OCI-LY3 (cell line): ENCODE data around the gene CSKMT.

Source experiments
- H2AFZ ChIP-seq: fragments of 200-600, 300-600 bp; shearing (Covaris generic); 2 replicates; pipeline ENCODE4 v1.6.0; 2014; ENCODE audit warnings: antibody characterized with exemption, low read depth, low read length
- H3K27ac ChIP-seq: fragments of 200-600, 300-600 bp; sonication (generic); 2 replicates; pipeline ENCODE4 v1.5.1; 2014; ENCODE audit warnings: mild to moderate bottlenecking, low read length, moderate library complexity, mixed read lengths
- H3K27me3 ChIP-seq: fragments of 200-600, 300-600 bp; sonication (generic); 2 replicates; pipeline ENCODE4 v1.6.1; 2014; ENCODE audit warnings: low read depth, low read length, mixed read lengths
- H3K36me3 ChIP-seq: fragments of 200-600, 300-600 bp; sonication (generic); replicated peaks from 2 replicates; pipeline ENCODE3; 2014; ENCODE audit warnings: low read depth, low read length, mixed read lengths
- H3K4me1 ChIP-seq: fragments of 300-600, 200-600 bp; sonication (generic); 2 replicates; pipeline ENCODE4 v1.6.1; 2014; ENCODE audit warnings: low read length, mixed read lengths
- H3K4me2 ChIP-seq: fragments of 200-600, 300-600 bp; sonication (generic); 2 replicates; pipeline ENCODE4 v1.6.1; 2014; ENCODE audit warnings: low read length, mixed read lengths
- H3K4me3 ChIP-seq: fragments of 300-600, 200-600 bp; sonication (generic); 2 replicates; pipeline ENCODE4 v1.5.1; 2014; ENCODE audit warnings: antibody characterized with exemption, mild to moderate bottlenecking, low read length, moderate library complexity
- H3K79me2 ChIP-seq: fragments of 300-600, 200-600 bp; shearing (Covaris generic); 2 replicates; pipeline ENCODE4 v1.6.1; 2014; ENCODE audit warnings: mild to moderate bottlenecking, low read length, mixed read lengths
- H3K9ac ChIP-seq: fragments of 300-600, 200-600 bp; shearing (Covaris generic); 2 replicates; pipeline ENCODE4 v1.6.0; 2014; ENCODE audit warnings: mild to moderate bottlenecking, low read length, moderate library complexity
- H3K9me3 ChIP-seq: fragments of 200-600, 300-600 bp; shearing (Covaris generic); 2 replicates; pipeline ENCODE4 v1.6.1; 2014; ENCODE audit warnings: low read length, mixed read lengths; ENCODE audit not compliant: insufficient read depth
- H4K20me1 ChIP-seq: fragments of 200-600, 300-600 bp; sonication (generic); 2 replicates; pipeline ENCODE4 v1.6.1; 2016; ENCODE audit warnings: low read length, mixed read lengths; ENCODE audit not compliant: insufficient read depth
- EZH2phosphoT487 ChIP-seq: fragments of 200-600 bp; shearing (Covaris generic); IDR thresholded peaks from 2 replicates; pipeline ENCODE4 v1.6.1; 2018; ENCODE audit warnings: antibody characterized with exemption, mixed run types, low read depth
- TF ChIP-seq, protein P1 (sequence below): fragments of 200-600, 300-600 bp; sonication (generic); IDR thresholded peaks from 2 replicates; pipeline ENCODE4 v1.5.1; 2014; ENCODE audit warnings: antibody characterized with exemption, low read length, low read depth

The CSKMT gene

DNA sequence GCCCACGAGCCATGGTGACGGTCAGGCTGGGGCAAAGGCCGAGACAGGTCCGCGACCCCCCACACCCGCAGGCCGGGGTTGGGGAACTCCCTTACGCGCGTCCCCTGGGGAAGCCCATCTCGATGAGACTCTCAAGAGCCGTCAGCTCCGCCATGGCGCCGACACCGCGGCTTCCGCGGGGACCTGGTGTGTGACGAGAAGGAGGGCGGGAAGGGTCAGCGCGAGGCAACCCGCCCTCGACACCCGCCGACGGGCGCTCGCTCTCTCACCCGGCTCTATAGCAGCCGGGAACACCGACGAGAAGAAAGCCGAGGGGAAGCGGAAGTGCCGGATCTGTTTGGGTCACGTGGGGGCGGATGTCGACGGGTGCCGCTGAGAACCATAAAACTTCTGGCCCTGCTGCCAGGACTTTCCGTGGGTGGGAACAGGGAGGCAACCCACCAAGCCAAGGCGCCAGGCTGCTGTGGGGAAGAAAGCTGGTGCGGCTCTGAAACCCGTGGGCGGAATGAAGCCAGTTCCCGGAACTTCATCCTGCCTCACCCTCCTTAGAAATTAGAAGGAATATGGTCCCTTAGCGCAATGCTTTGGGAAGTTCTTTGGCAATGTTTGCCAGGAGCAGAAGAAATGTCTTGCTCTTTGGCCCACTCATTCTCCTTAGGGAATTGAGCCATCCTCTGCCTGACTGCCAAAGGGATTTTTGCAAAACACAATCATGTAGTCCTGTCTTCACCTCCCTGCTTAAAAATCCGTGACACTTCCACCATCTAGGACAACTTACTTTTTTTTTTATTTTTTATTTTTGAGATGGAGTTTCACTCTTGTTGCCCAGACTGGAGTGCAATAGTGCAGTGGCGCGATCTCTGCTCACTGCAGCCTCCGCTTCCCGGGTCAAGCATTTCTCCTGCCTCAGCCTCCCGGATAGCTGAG is 13.9 kb downstream of the CSKMT start, which contains the start of gene UBXN1:
Gene UBXN1, minus strand, starts transcription at position 304 of the 927 bp plus-strand sequence. Its CDS starts 150 bp downstream, at position 154.
- Histone ChIP-seq H3K9ac (peak within 1 kb of the TSS; percentile 89), H3K9me3 (no peaks in the 10 kb centered on the region), H3K4me3 (peak within 1 kb of the TSS; percentile 97), H3K4me2 (peak within 1 kb of the TSS; percentile 97), H3K27me3 (no peaks in the 10 kb centered on the region), H3K36me3 (peaks cover 20% of the 10 kb centered on the region), H4K20me1 (no peaks in the 10 kb centered on the region), H3K27ac (peak within 1 kb of the TSS; percentile 74), H3K4me1 (peaks cover 19% of the 10 kb centered on the region), H2AFZ (peak within 1 kb of the TSS; percentile 91), H3K79me2 (peaks cover 35% of the 10 kb centered on the region)
- TF ChIP-seq, protein P1, sequence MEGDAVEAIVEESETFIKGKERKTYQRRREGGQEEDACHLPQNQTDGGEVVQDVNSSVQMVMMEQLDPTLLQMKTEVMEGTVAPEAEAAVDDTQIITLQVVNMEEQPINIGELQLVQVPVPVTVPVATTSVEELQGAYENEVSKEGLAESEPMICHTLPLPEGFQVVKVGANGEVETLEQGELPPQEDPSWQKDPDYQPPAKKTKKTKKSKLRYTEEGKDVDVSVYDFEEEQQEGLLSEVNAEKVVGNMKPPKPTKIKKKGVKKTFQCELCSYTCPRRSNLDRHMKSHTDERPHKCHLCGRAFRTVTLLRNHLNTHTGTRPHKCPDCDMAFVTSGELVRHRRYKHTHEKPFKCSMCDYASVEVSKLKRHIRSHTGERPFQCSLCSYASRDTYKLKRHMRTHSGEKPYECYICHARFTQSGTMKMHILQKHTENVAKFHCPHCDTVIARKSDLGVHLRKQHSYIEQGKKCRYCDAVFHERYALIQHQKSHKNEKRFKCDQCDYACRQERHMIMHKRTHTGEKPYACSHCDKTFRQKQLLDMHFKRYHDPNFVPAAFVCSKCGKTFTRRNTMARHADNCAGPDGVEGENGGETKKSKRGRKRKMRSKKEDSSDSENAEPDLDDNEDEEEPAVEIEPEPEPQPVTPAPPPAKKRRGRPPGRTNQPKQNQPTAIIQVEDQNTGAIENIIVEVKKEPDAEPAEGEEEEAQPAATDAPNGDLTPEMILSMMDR: no peak
- no peak for TF ChIP-seq EZH2phosphoT487

- Histone ChIP-seq H3K79me2 (peaks cover 28% of the 10 kb centered on the region), H3K27me3 (no peaks in the 10 kb centered on the region), H3K36me3 (peaks cover 15% of the 10 kb centered on the region), H3K4me3 (peak overlapping the region; percentile 56), H4K20me1 (no peaks in the 10 kb centered on the region), H3K27ac (peak overlapping the region; percentile 44), H2AFZ (peak overlapping the region; percentile 95), H3K9ac (peak overlapping the region; percentile 31; the same call in 1 of the 2 replicates), H3K4me1 (peaks cover 19% of the 10 kb centered on the region), H3K9me3 (no peaks in the 10 kb centered on the region), H3K4me2 (peak overlapping the region; percentile 48)
- no peak for TF ChIP-seq EZH2phosphoT487
- TF ChIP-seq, protein P1: peak; percentile 72
Observed at GRCh38 chr11:62680825-62681240, 15.7 kb downstream of the CSKMT start.

DNA sequence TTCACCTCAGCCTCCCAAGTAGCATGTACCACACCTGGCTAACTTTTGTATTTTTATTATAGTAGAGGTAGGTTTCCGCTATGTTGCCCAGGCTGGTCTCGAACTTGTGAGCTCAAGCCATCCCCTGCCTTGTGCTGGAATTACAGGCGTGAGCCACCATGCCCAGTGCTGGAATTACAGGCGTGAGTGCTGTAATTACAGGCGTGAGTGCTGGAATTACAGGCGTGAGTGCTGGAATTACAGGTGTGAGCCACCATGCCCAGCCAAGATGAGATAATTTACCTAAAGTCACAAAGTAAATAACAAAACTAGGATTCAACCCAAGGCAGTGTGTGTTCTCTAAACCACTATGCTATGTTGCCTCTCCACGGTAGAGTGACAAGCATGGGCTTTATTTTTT is 17.4 kb downstream of the CSKMT start:
- Histone ChIP-seq H3K9me3 (no peaks in the 10 kb centered on the region), H3K4me1 (peaks cover 19% of the 10 kb centered on the region), H4K20me1 (no peaks in the 10 kb centered on the region), H3K9ac (no peak overlapping the region), H3K27me3 (no peaks in the 10 kb centered on the region), H3K4me3 (no peak overlapping the region), H3K79me2 (peaks cover 14% of the 10 kb centered on the region), H2AFZ (no peak overlapping the region), H3K36me3 (peaks cover 1% of the 10 kb centered on the region), H3K4me2 (no peak overlapping the region), H3K27ac (no peak overlapping the region)
- TF ChIP-seq EZH2phosphoT487: no peak
- TF ChIP-seq, protein P1: no peak
